IPS-20b (cell line): ENCODE data around the gene BRPF1.

Experiments
- H3K27ac ChIP-seq: one replicate; pipeline ENCODE4 v1.5.1; 2013; ENCODE audit warnings: low read length
- H3K27me3 ChIP-seq: 2 replicates; pipeline ENCODE4 v1.6.1; 2013; ENCODE audit warnings: mild to moderate bottlenecking, low read length, inconsistent platforms; ENCODE audit not compliant: insufficient read depth
- H3K36me3 ChIP-seq: 2 replicates; pipeline ENCODE4 v1.6.1; 2013; ENCODE audit warnings: low read depth, mild to moderate bottlenecking, inconsistent platforms, low read length, moderate library complexity; ENCODE audit not compliant: insufficient read depth
- H3K4me1 ChIP-seq: 2 replicates; pipeline ENCODE4 v1.6.1; 2013; ENCODE audit warnings: mild to moderate bottlenecking, control low read depth, inconsistent platforms, low read length, moderate library complexity; ENCODE audit not compliant: insufficient read depth
- H3K4me3 ChIP-seq: 2 replicates; pipeline ENCODE4 v1.5.1; 2013; ENCODE audit warnings: mild to moderate bottlenecking, low read length, inconsistent platforms
- H3K9ac ChIP-seq: 2 replicates; pipeline ENCODE4 v1.6.1; 2013; ENCODE audit warnings: low read depth, mild to moderate bottlenecking, inconsistent platforms, low read length, moderate library complexity
- H3K9me3 ChIP-seq: 2 replicates; pipeline ENCODE4 v1.6.1; 2013; ENCODE audit warnings: mild to moderate bottlenecking, low read depth, low read length, inconsistent platforms; ENCODE audit not compliant: insufficient read depth

The BRPF1 gene

DNA sequence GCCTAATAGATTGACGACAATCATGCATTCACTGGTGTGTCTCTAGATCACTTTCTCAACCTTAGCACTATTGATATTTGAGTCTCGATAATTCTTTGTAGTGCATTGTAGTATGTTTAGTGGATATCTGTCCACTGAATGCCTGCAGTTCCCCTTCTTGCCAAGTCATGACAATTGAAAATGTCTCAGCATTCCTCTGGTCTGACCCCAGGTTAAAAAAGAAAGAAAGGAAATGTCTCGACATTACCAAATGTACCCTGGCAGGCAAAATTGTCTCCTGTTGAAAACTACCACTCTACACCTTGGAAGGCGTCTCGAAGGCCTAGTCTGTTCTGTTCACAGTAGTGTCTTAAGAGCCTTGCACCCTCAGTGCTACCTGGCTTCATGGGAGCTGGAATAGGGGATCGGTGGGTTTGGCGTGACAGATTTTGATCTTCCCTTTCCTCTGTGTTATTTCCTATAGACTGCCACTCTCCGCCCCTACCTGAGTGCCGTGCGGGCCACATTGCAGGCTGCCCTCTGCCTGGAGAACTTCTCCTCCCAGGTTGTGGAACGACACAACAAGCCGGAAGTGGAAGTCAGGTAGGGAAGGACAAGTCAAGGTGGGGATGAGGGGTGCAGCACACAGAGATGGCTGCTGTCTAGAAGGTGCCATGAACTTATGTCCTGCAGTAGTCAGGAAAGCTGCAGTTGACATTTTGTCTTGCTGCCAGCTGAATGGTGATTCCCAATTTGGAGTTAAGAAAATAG lies 65.8 kb downstream of the BRPF1 start:
- Histone ChIP-seq H3K4me1 (no peaks in the 10 kb centered on the region; the same call in 1 of the 2 replicates), H3K27me3 (no peaks in the 10 kb centered on the region), H3K36me3 (peaks cover 70% of the 10 kb centered on the region), H3K9me3 (no peaks in the 10 kb centered on the region), H3K4me3 (no peak overlapping the region), H3K9ac (no peak overlapping the region), H3K27ac (no peak overlapping the region)
